GM18870 (cell line): ENCODE measurements around the gene MAP7.
"Not testable (repeated sequence)": the region's sequence is repeated elsewhere in the genome, so short reads cannot be mapped to it uniquely, and the experiment has no call there.

Source experiments
- ATAC-seq: cut with Tn5 transposase; IDR thresholded peaks from one replicate; pipeline ENCODE4 v1.9.1; 2021; ENCODE audit warnings: moderate library complexity; ENCODE audit not compliant: unreplicated experiment

MAP7 gene

GRCh38 chr6:136471922-136472321 is 78.3 kb downstream of the MAP7 start:
- no peak for ATAC-seq

GRCh38 chr6:136471372-136471771 is 78.8 kb downstream of the MAP7 start:
- no peak for ATAC-seq

- no peak for ATAC-seq
Measured at GRCh38 chr6:136470044-136470443, 80.2 kb downstream of the MAP7 start.

GRCh38 chr6:136469154-136469553 is 81.1 kb downstream of the MAP7 start:
- ATAC-seq = no peak

GRCh38 chr6:136468711-136469110 is 81.5 kb downstream of the MAP7 start:
- no peak for ATAC-seq

GRCh38 chr6:136467186-136467585 is 83.0 kb downstream of the MAP7 start:
- no peak for ATAC-seq

GRCh38 chr6:136466777-136467176 is 83.4 kb downstream of the MAP7 start:
- no peak for ATAC-seq

GRCh38 chr6:136465766-136466303 is 84.4 kb downstream of the MAP7 start:
- no peak for ATAC-seq

- ATAC-seq = no peak
Measured at GRCh38 chr6:136464874-136465273, 85.3 kb downstream of the MAP7 start.

- no peak for ATAC-seq
Measured at GRCh38 chr6:136464148-136464547, 86.1 kb downstream of the MAP7 start.

- ATAC-seq = no peak
Measured at GRCh38 chr6:136463743-136464142, 86.5 kb downstream of the MAP7 start.

GRCh38 chr6:136446579-136447187 is 103.5 kb downstream of the MAP7 start:
- no peak for ATAC-seq

- no peak for ATAC-seq
Measured at GRCh38 chr6:136446145-136446544, 104.1 kb downstream of the MAP7 start.

- ATAC-seq = no peak
Measured at GRCh38 chr6:136445063-136445462, 105.2 kb downstream of the MAP7 start.

- no peak for ATAC-seq
Measured at GRCh38 chr6:136440203-136440602, 110.0 kb downstream of the MAP7 start.

- ATAC-seq = no peak
Measured at GRCh38 chr6:136439514-136440190, 110.6 kb downstream of the MAP7 start.

- ATAC-seq = no peak
Measured at GRCh38 chr6:136438441-136438840, 111.8 kb downstream of the MAP7 start.

GRCh38 chr6:136437246-136437645 is 113.0 kb downstream of the MAP7 start:
- no peak for ATAC-seq

- ATAC-seq = no peak
Measured at GRCh38 chr6:136435101-136435500, 115.1 kb downstream of the MAP7 start.

- not testable (repeated sequence) for ATAC-seq
Measured at GRCh38 chr6:136431306-136431705, 118.9 kb downstream of the MAP7 start.

- no peak for ATAC-seq
Measured at GRCh38 chr6:136429264-136430065, 120.8 kb downstream of the MAP7 start.

- no peak for ATAC-seq
Measured at GRCh38 chr6:136427378-136427717, 122.9 kb downstream of the MAP7 start.
